Astrocyte of the spinal cord (primary cell): Measurements from ENCODE around the gene RBP3.
A peak's percentile ranks its signal among the peaks of the same experiment; 100 is the strongest.

Experiments used
- DNase-seq: peaks from one replicate; pipeline ENCODE4 v3.0.0; 2011; ENCODE audit warnings: low read depth, low spot score
- H3K4me3 ChIP-seq: 2 replicates; pipeline ENCODE4 v1.5.1; 2011; ENCODE audit warnings: low read depth, mild to moderate bottlenecking, low read length, moderate library complexity
- CTCF ChIP-seq: IDR thresholded peaks from 2 replicates; pipeline ENCODE4 v1.5.1; 2012; ENCODE audit warnings: low read depth, mild to moderate bottlenecking, low read length, inconsistent platforms
- in situ Hi-C: cut with HindIII; loops from 2 replicates; pipeline ENCODE4 v1.10.0; 2017; ENCODE audit warnings: low sequenced_read_pairs

Gene RBP3

GRCh38 chr10:47303866-47304265 lies 44.3 kb upstream of the RBP3 start:
- no peak for DNase-seq
- TF ChIP-seq CTCF: no peak
- H3K4me3 ChIP-seq: no peak overlapping the region
- in situ Hi-C loops: no loop called here

GRCh38 chr10:47305566-47305965 lies 42.6 kb upstream of the RBP3 start:
- in situ Hi-C loops: no loop called here
- no peak for DNase-seq
- TF ChIP-seq CTCF: no peak
- no peak overlapping the region for H3K4me3 ChIP-seq

DNA sequence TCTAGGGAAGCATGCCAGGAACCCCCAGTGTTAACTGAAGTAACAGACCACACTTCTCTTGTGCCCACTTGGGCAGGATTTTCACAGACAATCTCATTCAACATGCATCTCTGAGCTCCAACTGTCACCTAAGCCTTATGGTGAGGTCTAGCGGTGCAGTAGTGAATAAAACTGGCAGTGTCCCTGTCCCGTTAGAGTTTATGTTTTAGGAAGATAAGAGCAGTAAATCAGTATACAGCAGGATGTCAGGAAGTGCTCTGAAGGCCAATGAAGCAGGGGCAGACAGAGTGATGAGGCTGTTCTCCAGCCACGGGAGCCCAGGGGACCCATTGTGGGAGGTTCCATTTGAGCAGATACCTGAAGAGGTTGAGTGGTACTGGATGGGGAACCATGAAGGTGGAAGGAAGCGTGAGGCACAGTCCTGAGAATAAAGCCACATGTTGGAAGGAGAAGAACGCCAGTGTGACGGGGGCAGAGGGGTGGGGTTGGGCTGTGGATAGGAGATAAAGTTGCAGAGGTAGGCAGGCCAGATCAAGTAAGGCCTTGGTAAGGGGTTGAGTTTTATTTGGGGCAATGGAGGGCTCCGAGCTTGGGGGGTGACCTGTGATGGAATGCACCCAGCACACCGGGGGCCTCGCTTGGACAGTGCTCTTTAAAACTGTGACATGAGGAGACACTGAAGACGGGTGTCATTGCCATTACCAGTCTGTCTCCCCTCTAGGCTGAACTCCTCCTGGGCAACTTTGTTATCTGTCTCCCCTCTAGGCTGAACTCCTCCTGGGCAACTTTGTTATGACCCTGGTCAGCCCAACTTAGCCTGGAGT lies 41.6 kb upstream of the RBP3 start:
- DNase-seq: no peak
- no peak for TF ChIP-seq CTCF
- no peak overlapping the region for H3K4me3 ChIP-seq
- in situ Hi-C loops: no loop called here

GRCh38 chr10:47307381-47307780 lies 40.8 kb upstream of the RBP3 start:
- TF ChIP-seq CTCF: no peak
- no peak for DNase-seq
- in situ Hi-C loops: no loop called here
- no peak overlapping the region for H3K4me3 ChIP-seq

DNA sequence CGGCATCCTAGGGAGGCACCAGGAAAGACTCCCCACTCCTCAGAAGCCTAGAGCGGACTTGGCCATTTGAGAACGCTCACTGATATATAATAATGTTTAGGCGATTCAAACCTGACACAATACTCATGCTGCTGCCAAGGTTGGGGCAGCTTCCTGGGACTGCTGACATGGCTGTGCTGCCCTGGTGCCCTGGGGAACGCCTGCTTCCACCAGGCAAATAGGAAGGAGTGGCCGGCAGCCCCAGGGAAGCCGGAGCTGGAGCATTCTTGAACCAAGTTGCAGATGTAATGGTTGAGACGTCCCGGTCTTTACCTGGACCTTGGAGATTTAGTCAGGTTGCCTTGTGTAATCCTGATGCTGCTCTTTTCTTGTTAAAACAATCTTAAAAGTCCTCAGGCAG lies 39.4 kb upstream of the RBP3 start:
- no peak for DNase-seq
- no peak for TF ChIP-seq CTCF
- in situ Hi-C loops: no loop called here

GRCh38 chr10:47309408-47310089 lies 38.6 kb upstream of the RBP3 start:
- peak; percentile 43 for TF ChIP-seq CTCF
- no peak overlapping the region for H3K4me3 ChIP-seq
- no peak for DNase-seq
- in situ Hi-C loops: no loop called here

More for the DNA sequence above, 39.4 kb upstream of the RBP3 start:
- H3K4me3 ChIP-seq: no peak overlapping the region
